Endodermal cell (in vitro differentiated cells): ENCODE data around the gene PTX4. TPM values are rescaled to one million over a fixed set of nuclear protein-coding genes. Genes with fewer than 3 reads are reported as not detected.

Experiments used
- DNase-seq: peaks from one replicate; pipeline ENCODE4 v3.0.0-alpha.2; 2017
- H3K27ac ChIP-seq: 2 replicates; pipeline ENCODE4 v1.5.1; 2013; ENCODE audit warnings: mild to moderate bottlenecking, low read depth, low read length, moderate library complexity
- H3K27me3 ChIP-seq: 2 replicates; pipeline ENCODE4 v1.6.1; 2013; ENCODE audit warnings: mild to moderate bottlenecking, low read length, moderate library complexity; ENCODE audit not compliant: insufficient read depth, control insufficient read depth, poor library complexity, severe bottlenecking
- H3K36me3 ChIP-seq: 2 replicates; pipeline ENCODE4 v1.7.0; 2013; ENCODE audit warnings: mild to moderate bottlenecking, low read length, moderate library complexity; ENCODE audit not compliant: control insufficient read depth, insufficient read depth
- H3K4me1 ChIP-seq: one replicate; pipeline ENCODE4 v1.7.0; 2013; ENCODE audit warnings: low read length; ENCODE audit not compliant: control insufficient read depth, insufficient read depth
- H3K4me3 ChIP-seq: 2 replicates; pipeline ENCODE4 v1.5.1; 2013; ENCODE audit warnings: mild to moderate bottlenecking, low read length, moderate library complexity
- H3K9ac ChIP-seq: 2 replicates; pipeline ENCODE4 v1.6.1; 2013; ENCODE audit warnings: mild to moderate bottlenecking, low read length, moderate library complexity; ENCODE audit not compliant: poor library complexity, severe bottlenecking; ENCODE audit errors: extremely low read depth
- H3K9me3 ChIP-seq: 2 replicates; pipeline ENCODE4 v1.6.1; 2013; ENCODE audit warnings: mild to moderate bottlenecking, low read length, moderate library complexity; ENCODE audit not compliant: control insufficient read depth
- H3K27ac Mint-ChIP-seq: 2 replicates; pipeline ENCODE4 v1.8.0; 2020; ENCODE audit warnings: mixed read lengths
- H3K27me3 Mint-ChIP-seq: 2 replicates; pipeline ENCODE4 v1.8.0; 2021; ENCODE audit warnings: mild to moderate bottlenecking, mixed read lengths; ENCODE audit not compliant: insufficient read depth
- H3K36me3 Mint-ChIP-seq: 2 replicates; pipeline ENCODE4 v1.8.0; 2020; ENCODE audit warnings: low read depth, mixed read lengths
- H3K4me1 Mint-ChIP-seq: 2 replicates; pipeline ENCODE4 v1.8.0; 2020; ENCODE audit warnings: mixed read lengths
- H3K4me3 Mint-ChIP-seq: 2 replicates; pipeline ENCODE4 v1.8.0; 2020; ENCODE audit warnings: mild to moderate bottlenecking, moderate library complexity, mixed read lengths
- H3K9me3 Mint-ChIP-seq: 2 replicates; pipeline ENCODE4 v1.8.0; 2020; ENCODE audit warnings: mild to moderate bottlenecking, mixed read lengths
- WGBS, 2 experiments: methylation state at CpG; one replicate each; pipeline versions ENCODE4 v1.1.5 to v1.1.7; 2013; ENCODE audit warnings: missing lambda C conversion rate in 2 of 2, mixed read lengths in 1 of 2; ENCODE audit not compliant: insufficient coverage in 1 of 2, insufficient read length in 1 of 2; 5-methylcytosine and 5-hydroxymethylcytosine counted together
- total RNA-seq, 2 donors: library from RNA; stranded (reverse); fragmentation: NEBNext Ultra II Directional in 1 of 2; extraction: Animal tissue kit (Norgen Biotek cat#: 25700) in 1 of 2; gene quantifications; 2 replicates in 1 of 2; 3 replicates in 1 of 2; pipeline ENCODE4 v1.2.1, GENCODE V29; 2021
- TF ChIP-seq, protein P1 (sequence below): fragments of 200-600 bp; sonication (generic); conservative IDR thresholded peaks from 2 replicates; pipeline ENCODE4 v1.5.0; 2021; ENCODE audit warnings: antibody characterized with exemption, mild to moderate bottlenecking

PTX4 gene
- total RNA-seq, 2 donors from 2014 or later: not detected

DNA sequence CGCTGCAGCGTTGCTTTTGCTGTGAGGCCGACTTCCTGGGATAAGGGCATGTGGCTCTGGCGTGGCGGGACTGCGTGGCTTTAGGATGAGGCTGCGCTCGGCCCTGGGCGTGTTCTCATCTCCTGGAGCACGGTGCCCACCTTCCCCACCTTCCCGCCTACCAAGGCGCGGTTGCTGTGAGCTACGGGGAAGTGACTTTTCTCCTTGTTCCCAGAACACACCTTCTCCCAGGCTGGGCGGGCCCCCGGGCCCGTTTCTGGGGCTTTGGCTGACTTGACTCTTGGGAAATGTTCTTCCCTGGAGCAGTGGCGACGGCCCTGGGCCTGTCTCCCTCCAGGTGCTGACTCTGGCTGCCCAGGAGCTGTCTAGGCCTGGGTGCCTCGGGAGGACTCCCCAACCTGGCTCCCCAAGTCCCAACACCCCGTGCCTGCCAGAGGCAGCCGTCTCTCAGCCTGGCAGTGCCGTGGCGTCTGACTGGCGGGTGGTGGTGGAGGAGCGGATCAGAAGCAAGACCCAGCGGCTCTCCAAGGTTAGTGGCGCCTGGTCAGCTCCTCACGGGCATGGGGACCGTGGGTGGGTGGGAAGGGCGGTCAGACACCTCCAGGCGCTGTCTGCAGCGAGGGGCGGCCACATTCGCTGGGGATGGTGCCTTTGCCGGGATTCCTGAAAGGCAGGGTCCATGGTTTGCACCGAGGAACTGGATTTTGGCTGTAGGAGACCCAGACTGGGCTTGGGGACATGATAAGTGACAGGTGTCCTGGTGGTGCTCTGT is 16.5 kb upstream of the PTX4 start:
- DNase-seq: no peak
- Histone ChIP-seq H3K27me3 (no peaks in the 10 kb centered on the region), H3K9me3 (no peaks in the 10 kb centered on the region), H3K4me3 (no peak overlapping the region), H3K36me3 (peaks cover 18% of the 10 kb centered on the region), H3K9ac (no peak overlapping the region), H3K27ac (no peak overlapping the region), H3K4me1 (no peaks in the 10 kb centered on the region)
- 96 to 97% methylated on average over 32 to 37 of the region's 37 CpGs for WGBS, 2 experiments
- Mint-ChIP-seq H3K36me3 (peaks cover 29% of the 10 kb centered on the region), H3K27ac (no peak overlapping the region), H3K4me1 (no peaks in the 10 kb centered on the region), H3K9me3 (no peaks in the 10 kb centered on the region), H3K27me3 (no peaks in the 10 kb centered on the region), H3K4me3 (no peak overlapping the region)
- TF ChIP-seq, protein P1, sequence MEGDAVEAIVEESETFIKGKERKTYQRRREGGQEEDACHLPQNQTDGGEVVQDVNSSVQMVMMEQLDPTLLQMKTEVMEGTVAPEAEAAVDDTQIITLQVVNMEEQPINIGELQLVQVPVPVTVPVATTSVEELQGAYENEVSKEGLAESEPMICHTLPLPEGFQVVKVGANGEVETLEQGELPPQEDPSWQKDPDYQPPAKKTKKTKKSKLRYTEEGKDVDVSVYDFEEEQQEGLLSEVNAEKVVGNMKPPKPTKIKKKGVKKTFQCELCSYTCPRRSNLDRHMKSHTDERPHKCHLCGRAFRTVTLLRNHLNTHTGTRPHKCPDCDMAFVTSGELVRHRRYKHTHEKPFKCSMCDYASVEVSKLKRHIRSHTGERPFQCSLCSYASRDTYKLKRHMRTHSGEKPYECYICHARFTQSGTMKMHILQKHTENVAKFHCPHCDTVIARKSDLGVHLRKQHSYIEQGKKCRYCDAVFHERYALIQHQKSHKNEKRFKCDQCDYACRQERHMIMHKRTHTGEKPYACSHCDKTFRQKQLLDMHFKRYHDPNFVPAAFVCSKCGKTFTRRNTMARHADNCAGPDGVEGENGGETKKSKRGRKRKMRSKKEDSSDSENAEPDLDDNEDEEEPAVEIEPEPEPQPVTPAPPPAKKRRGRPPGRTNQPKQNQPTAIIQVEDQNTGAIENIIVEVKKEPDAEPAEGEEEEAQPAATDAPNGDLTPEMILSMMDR: no peak

DNA sequence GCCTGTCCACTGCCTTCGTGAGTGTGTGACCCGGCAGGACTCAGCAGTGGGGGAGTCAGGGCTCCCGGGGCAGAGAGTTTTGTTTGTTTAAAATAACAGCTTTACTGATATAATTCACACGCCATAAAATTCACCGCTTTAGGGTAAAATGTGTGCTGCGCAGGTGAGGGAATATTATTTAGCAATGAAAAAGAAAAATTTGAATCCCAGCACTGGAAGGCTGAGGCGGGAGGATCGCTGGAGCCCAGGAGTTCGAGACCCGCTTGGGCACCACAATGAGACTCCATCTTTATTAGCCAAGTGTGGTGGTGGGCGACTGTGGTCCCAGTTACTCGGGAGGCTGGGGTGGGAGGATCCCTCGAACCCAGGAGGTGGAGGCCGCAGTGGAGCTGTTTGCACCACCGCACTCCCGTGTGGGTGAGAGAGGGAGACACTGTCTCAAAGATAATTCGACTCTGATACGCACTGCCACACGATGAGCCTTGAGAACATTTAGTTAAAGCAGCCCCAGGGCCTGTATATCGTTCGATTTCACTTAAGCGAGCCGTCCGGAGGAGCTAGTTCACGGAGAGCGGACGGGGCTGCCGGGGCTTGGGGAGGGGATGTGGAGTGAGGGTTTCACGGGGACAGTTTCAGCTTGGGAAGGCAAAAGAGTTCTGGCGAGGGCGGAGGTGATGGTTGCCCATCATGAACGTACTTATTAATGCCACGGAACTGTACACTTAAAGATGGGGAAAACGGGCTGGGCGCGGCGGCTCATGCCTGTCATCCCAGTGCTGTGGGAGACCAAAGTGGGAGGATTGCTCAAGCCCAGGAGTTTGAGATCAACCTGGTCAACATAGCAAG is 14.6 kb upstream of the PTX4 start:
- Histone ChIP-seq H3K9ac (no peak overlapping the region), H3K27ac (no peak overlapping the region), H3K4me3 (no peak overlapping the region), H3K27me3 (no peaks in the 10 kb centered on the region), H3K36me3 (peaks cover 21% of the 10 kb centered on the region), H3K9me3 (no peaks in the 10 kb centered on the region), H3K4me1 (no peaks in the 10 kb centered on the region)
- no peaks in the 10 kb centered on the region for H3K9me3 Mint-ChIP-seq
- TF ChIP-seq, protein P1: no peak
- WGBS, 2 experiments: 96% methylated on average over 36 to 37 of the region's 37 CpGs
- H3K27me3 Mint-ChIP-seq: no peaks in the 10 kb centered on the region
- no peak overlapping the region for H3K4me3 Mint-ChIP-seq
- no peaks in the 10 kb centered on the region for H3K4me1 Mint-ChIP-seq
- no peak overlapping the region for H3K27ac Mint-ChIP-seq
- peaks cover 31% of the 10 kb centered on the region for H3K36me3 Mint-ChIP-seq
- DNase-seq: no peak

DNA sequence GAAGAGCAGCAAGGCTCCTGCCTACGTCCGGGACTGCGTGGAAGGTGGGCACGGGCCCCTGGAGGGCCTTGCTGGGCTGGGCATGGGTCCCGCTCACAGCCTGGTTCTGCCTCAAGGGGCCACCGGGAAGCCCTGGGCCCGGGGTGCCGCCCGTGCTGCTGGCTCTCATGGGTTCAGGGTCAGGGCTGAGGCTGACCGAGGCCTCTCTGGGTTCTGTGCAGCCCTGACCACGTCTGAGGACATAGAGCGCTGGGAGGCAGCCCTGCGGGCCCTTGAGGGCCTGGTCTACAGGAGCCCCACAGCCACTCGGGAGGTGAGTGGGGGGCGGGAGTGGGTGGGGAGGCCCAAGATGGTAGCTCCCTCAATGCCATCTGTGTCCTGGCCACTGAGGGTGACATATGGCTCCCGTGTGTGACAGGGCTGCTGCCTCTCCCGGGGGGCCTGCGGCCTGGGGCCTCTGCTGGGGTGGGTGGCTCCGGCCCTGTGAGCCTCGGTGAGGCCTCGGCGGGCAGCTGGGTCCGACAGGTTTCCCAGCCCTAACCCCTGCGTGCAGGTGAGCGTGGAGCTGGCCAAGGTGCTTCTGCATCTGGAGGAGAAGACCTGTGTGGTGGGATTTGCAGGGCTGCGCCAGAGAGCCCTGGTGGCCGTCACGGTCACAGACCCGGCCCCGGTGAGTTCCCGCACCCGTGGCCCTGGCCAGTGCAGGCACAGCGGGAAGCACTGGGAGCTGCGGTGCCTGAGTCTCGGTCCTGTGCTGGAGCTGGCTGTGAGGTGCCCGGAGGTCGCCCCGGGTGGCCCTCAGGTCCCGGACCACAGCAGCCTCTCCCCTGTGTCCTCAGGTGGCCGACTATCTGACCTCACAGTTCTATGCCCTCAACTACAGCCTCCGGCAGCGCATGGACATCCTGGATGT is 13.6 kb upstream of the PTX4 start:
- no peak overlapping the region for H3K27ac ChIP-seq
- peaks cover 27% of the 10 kb centered on the region for H3K36me3 ChIP-seq
- no peaks in the 10 kb centered on the region for H3K27me3 ChIP-seq
- peaks cover 35% of the 10 kb centered on the region for H3K36me3 Mint-ChIP-seq
- no peaks in the 10 kb centered on the region for H3K27me3 Mint-ChIP-seq
- no peak overlapping the region for H3K9ac ChIP-seq
- TF ChIP-seq, protein P1: no peak
- H3K4me3 ChIP-seq: no peak overlapping the region
- 96% methylated on average over 18 to 42 of the region's 42 CpGs for WGBS, 2 experiments
- no peaks in the 10 kb centered on the region for H3K4me1 Mint-ChIP-seq
- no peak for DNase-seq
- no peaks in the 10 kb centered on the region for H3K4me1 ChIP-seq
- no peak overlapping the region for H3K27ac Mint-ChIP-seq
- no peak overlapping the region for H3K4me3 Mint-ChIP-seq
- no peaks in the 10 kb centered on the region for H3K9me3 Mint-ChIP-seq
- no peaks in the 10 kb centered on the region for H3K9me3 ChIP-seq
